AG09319 (cell line): ENCODE results near the gene ADGRL4.
"Not testable (repeated sequence)": the region's sequence is repeated elsewhere in the genome, so short reads cannot be mapped to it uniquely, and the experiment has no call there.

Experiments used
- DNase-seq: peaks from one replicate; pipeline ENCODE4 v3.0.0-alpha.2; 2010; ENCODE audit warnings: low read depth; ENCODE audit errors: extremely low read depth
- CTCF ChIP-seq: IDR thresholded peaks from 2 replicates; pipeline ENCODE4 v1.5.1; 2011; ENCODE audit warnings: low read depth, mild to moderate bottlenecking, inconsistent platforms, low read length, moderate library complexity

The ADGRL4 gene

GRCh38 chr1:78996791-78997190, 9.7 kb downstream of the ADGRL4 start:
- TF ChIP-seq CTCF, result no peak
- DNase-seq, result no peak

GRCh38 chr1:78987042-78987441, 19.5 kb downstream of the ADGRL4 start:
- no peak for DNase-seq
- TF ChIP-seq CTCF, result no peak

GRCh38 chr1:78980511-78980910, 26.0 kb downstream of the ADGRL4 start:
- no peak for DNase-seq
- TF ChIP-seq CTCF, result no peak

- no peak for TF ChIP-seq CTCF
- no peak for DNase-seq
Measured at GRCh38 chr1:78972723-78973122, 33.8 kb downstream of the ADGRL4 start.

GRCh38 chr1:78967091-78967490, 39.4 kb downstream of the ADGRL4 start:
- DNase-seq, result not testable (repeated sequence)

- no peak for TF ChIP-seq CTCF
- DNase-seq, result no peak
Measured at GRCh38 chr1:78958711-78959110, 47.8 kb downstream of the ADGRL4 start.

GRCh38 chr1:78950826-78951225, 55.7 kb downstream of the ADGRL4 start:
- no peak for TF ChIP-seq CTCF
- DNase-seq, result no peak

GRCh38 chr1:78949227-78949626, 57.3 kb downstream of the ADGRL4 start:
- DNase-seq, result no peak
- TF ChIP-seq CTCF, result no peak
